ENCODE measurements around the gene PJVK.

Gene PJVK

DNA sequence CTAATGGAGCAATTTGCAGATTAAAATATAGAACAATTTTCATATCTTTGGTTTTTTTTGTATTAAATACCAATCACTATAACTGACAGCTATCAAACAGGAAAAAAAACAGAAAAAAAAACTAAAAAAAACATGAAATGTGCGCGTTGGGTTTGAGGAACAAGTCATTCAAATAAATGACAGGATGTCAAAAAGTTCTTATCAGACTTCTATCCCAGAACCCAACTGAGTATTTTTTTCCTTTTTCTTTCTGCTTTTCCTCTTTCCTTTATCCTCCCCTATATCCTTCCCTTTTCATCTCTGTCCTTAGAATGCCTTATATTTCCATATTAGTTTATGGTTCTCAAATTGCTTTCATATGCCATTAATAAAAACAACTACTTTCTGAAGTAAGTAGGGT lies 14.5 kb upstream of the PJVK start:
- TF ChIP-seq ZFX (IDR thresholded peaks at IDR 0.05; ENCODE audit: borderline replicate concordance): no peak
- TF ChIP-seq, protein P1, sequence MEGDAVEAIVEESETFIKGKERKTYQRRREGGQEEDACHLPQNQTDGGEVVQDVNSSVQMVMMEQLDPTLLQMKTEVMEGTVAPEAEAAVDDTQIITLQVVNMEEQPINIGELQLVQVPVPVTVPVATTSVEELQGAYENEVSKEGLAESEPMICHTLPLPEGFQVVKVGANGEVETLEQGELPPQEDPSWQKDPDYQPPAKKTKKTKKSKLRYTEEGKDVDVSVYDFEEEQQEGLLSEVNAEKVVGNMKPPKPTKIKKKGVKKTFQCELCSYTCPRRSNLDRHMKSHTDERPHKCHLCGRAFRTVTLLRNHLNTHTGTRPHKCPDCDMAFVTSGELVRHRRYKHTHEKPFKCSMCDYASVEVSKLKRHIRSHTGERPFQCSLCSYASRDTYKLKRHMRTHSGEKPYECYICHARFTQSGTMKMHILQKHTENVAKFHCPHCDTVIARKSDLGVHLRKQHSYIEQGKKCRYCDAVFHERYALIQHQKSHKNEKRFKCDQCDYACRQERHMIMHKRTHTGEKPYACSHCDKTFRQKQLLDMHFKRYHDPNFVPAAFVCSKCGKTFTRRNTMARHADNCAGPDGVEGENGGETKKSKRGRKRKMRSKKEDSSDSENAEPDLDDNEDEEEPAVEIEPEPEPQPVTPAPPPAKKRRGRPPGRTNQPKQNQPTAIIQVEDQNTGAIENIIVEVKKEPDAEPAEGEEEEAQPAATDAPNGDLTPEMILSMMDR (IDR thresholded peaks at IDR 0.05): no peak
- H3K27ac ChIP-seq: no peak overlapping the region

DNA sequence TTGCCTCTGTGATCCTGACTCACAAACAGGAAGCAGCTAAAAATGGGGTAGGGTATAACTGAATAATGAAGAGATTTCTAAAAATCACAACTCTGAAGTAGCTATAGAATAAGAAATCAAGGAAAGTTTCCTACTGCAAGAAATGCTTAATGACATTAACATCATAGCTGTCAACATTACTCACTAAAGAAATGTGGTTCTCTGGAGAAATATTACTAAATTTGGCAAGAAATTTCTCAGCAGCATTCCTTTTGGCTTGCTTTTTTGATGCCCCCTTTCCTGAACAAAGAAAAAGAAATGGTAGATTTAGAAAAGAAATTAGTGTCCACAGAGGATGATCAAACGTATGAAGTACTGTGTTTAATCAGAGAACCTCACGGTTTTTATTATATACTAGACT lies 9.8 kb upstream of the PJVK start:
- TF ChIP-seq, protein P1 (IDR thresholded peaks at IDR 0.05): no peak
- TF ChIP-seq ZFX (IDR thresholded peaks at IDR 0.05; ENCODE audit: borderline replicate concordance): no peak
- H3K27ac ChIP-seq: no peak overlapping the region

DNA sequence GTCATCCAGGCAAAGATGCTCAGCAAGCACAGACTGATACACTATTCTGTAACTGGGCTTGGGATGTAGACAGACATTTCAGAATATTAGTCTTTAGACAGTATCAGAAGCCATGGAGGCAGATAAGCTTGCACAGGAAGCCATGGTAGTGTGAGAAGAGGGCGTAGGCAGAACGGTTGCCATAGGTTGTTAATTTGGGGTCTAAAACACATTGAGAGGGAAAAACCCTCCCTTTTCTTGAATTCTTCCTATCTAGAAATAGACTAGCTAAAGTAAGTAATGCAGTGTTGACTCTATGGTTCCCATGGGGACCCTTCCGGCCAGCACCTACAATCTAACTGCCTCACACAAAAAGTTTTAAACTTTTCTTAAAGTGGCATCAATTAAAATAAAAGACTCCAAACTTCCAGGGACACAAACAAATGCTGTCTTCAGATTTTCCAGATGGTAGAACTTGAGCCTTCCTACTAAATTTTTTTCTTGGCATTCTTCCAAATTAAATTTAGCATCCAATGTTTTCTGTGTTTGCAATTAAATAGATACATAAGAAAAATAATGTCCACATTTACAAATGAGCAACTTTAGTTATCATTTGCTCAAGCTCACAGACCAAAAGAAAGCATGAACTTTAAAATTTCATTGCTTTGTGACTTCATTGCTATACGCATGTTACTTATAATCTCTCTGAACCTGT lies 2.1 kb upstream of the PJVK start:
- peak overlapping the region; percentile 90; the same call in 1 of the 2 replicates for H3K27ac ChIP-seq
- TF ChIP-seq, protein P1 (IDR thresholded peaks at IDR 0.05): no peak
- no peak for TF ChIP-seq ZFX (IDR thresholded peaks at IDR 0.05; ENCODE audit: borderline replicate concordance)

DNA sequence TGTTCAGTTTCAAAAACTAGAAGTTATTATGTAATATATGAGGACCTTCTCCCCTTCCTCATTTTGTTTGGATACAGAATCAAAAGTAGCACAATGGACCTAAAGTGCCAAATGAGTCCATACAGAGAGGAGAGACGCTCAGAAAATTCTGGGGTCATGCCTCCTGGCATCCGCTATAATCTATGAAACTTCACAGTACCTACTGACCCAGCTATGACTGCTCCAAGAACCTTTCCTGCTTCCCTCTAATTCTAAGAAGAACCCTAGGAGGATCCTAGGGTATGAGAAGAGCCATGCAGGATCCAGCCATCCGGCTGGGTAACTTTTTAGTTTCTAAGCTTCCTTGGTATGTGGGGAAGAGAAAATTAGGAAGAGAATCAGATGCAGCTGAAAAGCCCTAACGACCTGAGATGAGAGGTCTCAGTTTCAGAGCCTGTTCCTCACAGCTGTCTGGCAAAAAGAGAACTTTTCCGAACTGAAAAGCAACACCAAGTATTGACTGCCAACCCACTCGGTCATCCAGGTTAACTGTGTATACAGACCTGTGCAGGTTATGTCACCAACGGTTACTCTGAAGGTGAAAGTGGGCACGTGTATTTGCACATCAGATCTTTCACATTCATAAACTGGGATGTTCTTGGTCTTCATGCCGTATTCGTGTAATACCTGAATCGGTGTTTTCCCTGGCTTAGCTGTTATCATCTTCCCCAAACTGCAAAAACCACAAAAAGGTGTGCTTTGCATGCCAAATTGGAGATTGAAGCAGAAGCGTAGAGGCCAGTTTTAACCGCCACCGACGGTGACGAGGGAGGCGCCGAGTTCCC lies 1.3 kb upstream of the PJVK start:
- TF ChIP-seq ZFX (IDR thresholded peaks at IDR 0.05; ENCODE audit: borderline replicate concordance): no peak
- TF ChIP-seq, protein P1 (IDR thresholded peaks at IDR 0.05): no peak
- peak overlapping the region; percentile 90 for H3K27ac ChIP-seq

DNA sequence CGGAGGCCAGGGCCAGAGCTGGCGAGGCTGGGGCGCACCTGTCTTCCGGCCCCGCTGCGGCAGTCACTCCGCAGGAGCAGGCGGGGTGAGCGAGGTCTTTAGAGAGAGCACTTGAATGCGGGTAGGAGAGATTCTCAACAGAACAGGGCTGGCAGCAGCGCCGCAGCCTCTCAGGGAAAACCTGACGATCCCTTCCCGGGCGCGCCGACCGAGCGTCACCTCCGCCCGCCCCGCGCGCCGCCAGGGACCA lies 729 bp upstream of the PJVK start:
- peak overlapping the region; percentile 90 for H3K27ac ChIP-seq
- TF ChIP-seq, protein P1 (IDR thresholded peaks at IDR 0.05): no peak
- no peak for TF ChIP-seq ZFX (IDR thresholded peaks at IDR 0.05; ENCODE audit: borderline replicate concordance)

DNA sequence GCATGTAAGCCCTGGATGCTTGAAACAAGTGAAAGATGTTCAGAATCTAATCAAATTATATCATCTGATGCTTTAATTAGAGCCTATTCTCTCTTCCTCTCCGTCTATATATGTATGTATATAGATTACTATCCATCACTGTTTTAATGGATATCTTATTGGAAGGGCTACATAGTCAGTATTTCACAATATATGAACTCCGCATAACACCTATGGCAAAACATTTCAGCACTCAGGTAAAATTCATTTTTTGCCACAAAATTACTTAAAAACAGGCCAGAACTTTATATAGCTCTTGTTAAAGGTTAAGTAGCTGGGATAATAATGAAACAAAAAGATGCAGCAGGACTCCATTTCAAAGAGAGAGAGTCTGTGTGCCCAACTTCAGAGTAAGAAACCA lies 1.2 kb downstream of the PJVK start:
- H3K27ac ChIP-seq: peak overlapping the region; percentile 90; the same call in 1 of the 2 replicates

More for the DNA sequence above, 1.2 kb downstream of the PJVK start:
- TF ChIP-seq, protein P1 (IDR thresholded peaks at IDR 0.05): no peak
- TF ChIP-seq ZFX (IDR thresholded peaks at IDR 0.05; ENCODE audit: borderline replicate concordance): no peak

Measured in 22Rv1 (cell line).